Measurements from ENCODE around the gene GUCY2D. TPM values are rescaled to one million over a fixed set of nuclear protein-coding genes. Genes with fewer than 3 reads are reported as not detected.

Gene GUCY2D
- total and polyA plus RNA-seq, 2 experiments from 2014 or later: 0.07 to 0.08 TPM

DNA sequence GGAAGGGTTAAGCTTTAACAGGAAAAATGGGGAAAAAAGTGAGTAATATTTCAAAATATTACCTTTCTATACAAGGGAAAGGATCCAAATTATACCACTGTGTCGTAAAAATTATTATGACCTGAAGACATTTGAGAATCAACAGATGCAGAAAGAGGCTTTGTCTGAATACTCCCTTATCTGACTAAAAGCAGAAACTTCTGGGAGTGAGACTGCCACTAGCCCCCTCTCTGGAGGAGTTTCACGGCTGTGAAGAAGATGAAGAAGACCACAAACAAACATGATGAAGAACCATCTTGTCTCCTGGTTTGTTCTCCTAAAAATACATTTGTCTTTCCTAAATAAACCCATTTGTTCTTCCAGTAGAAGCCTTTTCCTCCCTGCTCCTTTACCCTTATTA lies 41.0 kb upstream of the GUCY2D start (continued):
- TF ChIP-seq ZNF114 (CRISPR knock-in tag; IDR thresholded peaks at IDR 0.05): no peak
- no peak for TF ChIP-seq EZH2 (IDR thresholded peaks at IDR 0.05; ENCODE audit: low read depth, unreplicated experiment)
- no peak for TF ChIP-seq ZNF331 (CRISPR knock-in tag; IDR thresholded peaks at IDR 0.05; ENCODE audit: low read depth)

DNA sequence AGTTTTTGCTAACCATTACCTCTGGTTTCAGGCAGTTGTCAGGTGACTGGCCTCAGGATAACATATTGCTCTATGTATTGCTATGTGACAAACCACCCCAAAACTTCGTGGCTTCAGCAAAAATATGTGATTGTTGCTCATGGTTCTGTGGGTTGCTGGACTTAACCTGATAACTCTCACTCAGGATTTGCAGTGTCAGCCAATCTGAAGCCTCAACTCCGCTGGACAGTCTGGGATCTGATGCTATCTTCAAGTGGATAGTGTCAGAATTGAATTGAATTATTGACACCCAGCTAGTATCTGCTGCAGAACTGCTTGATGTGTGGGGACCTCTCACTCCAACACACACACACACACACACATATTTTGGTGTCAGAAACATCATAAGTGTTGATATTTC lies 34.7 kb upstream of the GUCY2D start:
- no peaks in the 10 kb centered on the region for H3K9me3 Mint-ChIP-seq
- 0 out of 2 replicates have a peak overlapping the region, but pooled peaks have one; percentile 43 for H2AFZ ChIP-seq
- peaks cover 9% of the 10 kb centered on the region for H3K27me3 Mint-ChIP-seq (ENCODE audit: insufficient read depth, low read depth, poor library complexity)
- H3K4me1 Mint-ChIP-seq: peaks cover 4% of the 10 kb centered on the region; the same call in 1 of the 3 replicates
- H3K9me2 ChIP-seq (ENCODE audit: insufficient read depth): no peaks in the 10 kb centered on the region
- no peaks in the 10 kb centered on the region for H3K79me2 ChIP-seq (replicated peaks; ENCODE audit: insufficient read depth)
- no peak for ATAC-seq
- H4K20me1 ChIP-seq (replicated peaks; ENCODE audit: insufficient read depth): no peaks in the 10 kb centered on the region
- H3K4me2 ChIP-seq: no peak overlapping the region
- no peak overlapping the region for H3K4me3 Mint-ChIP-seq
- H3K27ac ChIP-seq (ENCODE audit: low read depth): no peak overlapping the region
- H3K4me3 ChIP-seq: no peak overlapping the region
- no peaks in the 10 kb centered on the region for H3K27me3 ChIP-seq (ENCODE audit: insufficient read depth)
- H3F3A ChIP-seq (replicated peaks; ENCODE audit: low read depth): no peaks in the 10 kb centered on the region
- H3K4me1 ChIP-seq (ENCODE audit: insufficient read depth): peaks cover 4% of the 10 kb centered on the region; the same call in 1 of the 2 replicates
- H3K36me3 ChIP-seq (ENCODE audit: insufficient read depth): no peaks in the 10 kb centered on the region
- no peaks in the 10 kb centered on the region for H3K36me3 Mint-ChIP-seq (ENCODE audit: low read depth)
- TF ChIP-seq, protein P1, sequence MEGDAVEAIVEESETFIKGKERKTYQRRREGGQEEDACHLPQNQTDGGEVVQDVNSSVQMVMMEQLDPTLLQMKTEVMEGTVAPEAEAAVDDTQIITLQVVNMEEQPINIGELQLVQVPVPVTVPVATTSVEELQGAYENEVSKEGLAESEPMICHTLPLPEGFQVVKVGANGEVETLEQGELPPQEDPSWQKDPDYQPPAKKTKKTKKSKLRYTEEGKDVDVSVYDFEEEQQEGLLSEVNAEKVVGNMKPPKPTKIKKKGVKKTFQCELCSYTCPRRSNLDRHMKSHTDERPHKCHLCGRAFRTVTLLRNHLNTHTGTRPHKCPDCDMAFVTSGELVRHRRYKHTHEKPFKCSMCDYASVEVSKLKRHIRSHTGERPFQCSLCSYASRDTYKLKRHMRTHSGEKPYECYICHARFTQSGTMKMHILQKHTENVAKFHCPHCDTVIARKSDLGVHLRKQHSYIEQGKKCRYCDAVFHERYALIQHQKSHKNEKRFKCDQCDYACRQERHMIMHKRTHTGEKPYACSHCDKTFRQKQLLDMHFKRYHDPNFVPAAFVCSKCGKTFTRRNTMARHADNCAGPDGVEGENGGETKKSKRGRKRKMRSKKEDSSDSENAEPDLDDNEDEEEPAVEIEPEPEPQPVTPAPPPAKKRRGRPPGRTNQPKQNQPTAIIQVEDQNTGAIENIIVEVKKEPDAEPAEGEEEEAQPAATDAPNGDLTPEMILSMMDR (conservative IDR thresholded peaks at IDR 0.05; ENCODE audit: low read depth in 2 of 2): no peak
- TF ChIP-seq STAT1 (IDR thresholded peaks at IDR 0.05; ENCODE audit: unreplicated experiment) (no peak), NANOG (IDR thresholded peaks at IDR 0.05; ENCODE audit: borderline replicate concordance) (no peak), ZNF331 (CRISPR knock-in tag; IDR thresholded peaks at IDR 0.05; ENCODE audit: low read depth) (no peak), POLR2AphosphoS5 (IDR thresholded peaks at IDR 0.05; ENCODE audit: low read depth) (no peak), CREB1 (CRISPR knock-in tag; IDR thresholded peaks at IDR 0.05; ENCODE audit: low read depth) (no peak)
- no peak for DNase-seq (ENCODE audit: low spot score)
- no peak overlapping the region for H3K27ac Mint-ChIP-seq

- Histone ChIP-seq H3K36me3 (ENCODE audit: insufficient read depth) (no peaks in the 10 kb centered on the region), H3F3A (replicated peaks; ENCODE audit: low read depth) (no peaks in the 10 kb centered on the region), H3K9me2 (ENCODE audit: insufficient read depth) (no peaks in the 10 kb centered on the region), H3K27me3 (ENCODE audit: insufficient read depth) (no peaks in the 10 kb centered on the region), H3K27ac (ENCODE audit: low read depth) (no peak overlapping the region), H3K79me2 (replicated peaks; ENCODE audit: insufficient read depth) (no peaks in the 10 kb centered on the region), H4K20me1 (replicated peaks; ENCODE audit: insufficient read depth) (no peaks in the 10 kb centered on the region), H2AFZ (no peak overlapping the region), H3K4me2 (no peak overlapping the region), H3K4me1 (ENCODE audit: insufficient read depth) (peaks cover 4% of the 10 kb centered on the region; the same call in 1 of the 2 replicates), H3K4me3 (no peak overlapping the region)
- no peaks in the 10 kb centered on the region for H3K36me3 Mint-ChIP-seq (ENCODE audit: low read depth)
- ATAC-seq (no peak), DNase-seq (ENCODE audit: low spot score) (no peak)
- no peak overlapping the region for H3K4me3 Mint-ChIP-seq
- H3K27me3 Mint-ChIP-seq (ENCODE audit: insufficient read depth, low read depth, poor library complexity): peaks cover 9% of the 10 kb centered on the region
- peaks cover 6% of the 10 kb centered on the region for H3K9me3 Mint-ChIP-seq
- H3K4me1 Mint-ChIP-seq: peaks cover 4% of the 10 kb centered on the region; the same call in 1 of the 3 replicates
- H3K27ac Mint-ChIP-seq: no peak overlapping the region
- TF ChIP-seq POLR2AphosphoS5 (IDR thresholded peaks at IDR 0.05; ENCODE audit: low read depth) (no peak), ZNF114 (CRISPR knock-in tag; IDR thresholded peaks at IDR 0.05) (no peak), STAT1 (IDR thresholded peaks at IDR 0.05; ENCODE audit: unreplicated experiment) (no peak), NANOG (IDR thresholded peaks at IDR 0.05; ENCODE audit: borderline replicate concordance) (no peak), CREB1 (CRISPR knock-in tag; IDR thresholded peaks at IDR 0.05; ENCODE audit: low read depth) (no peak), JUNB (IDR thresholded peaks at IDR 0.05; ENCODE audit: unreplicated experiment) (no peak)
- TF ChIP-seq, protein P2, sequence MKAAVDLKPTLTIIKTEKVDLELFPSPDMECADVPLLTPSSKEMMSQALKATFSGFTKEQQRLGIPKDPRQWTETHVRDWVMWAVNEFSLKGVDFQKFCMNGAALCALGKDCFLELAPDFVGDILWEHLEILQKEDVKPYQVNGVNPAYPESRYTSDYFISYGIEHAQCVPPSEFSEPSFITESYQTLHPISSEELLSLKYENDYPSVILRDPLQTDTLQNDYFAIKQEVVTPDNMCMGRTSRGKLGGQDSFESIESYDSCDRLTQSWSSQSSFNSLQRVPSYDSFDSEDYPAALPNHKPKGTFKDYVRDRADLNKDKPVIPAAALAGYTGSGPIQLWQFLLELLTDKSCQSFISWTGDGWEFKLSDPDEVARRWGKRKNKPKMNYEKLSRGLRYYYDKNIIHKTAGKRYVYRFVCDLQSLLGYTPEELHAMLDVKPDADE (IDR thresholded peaks at IDR 0.05): no peak
- TF ChIP-seq, protein P3, sequence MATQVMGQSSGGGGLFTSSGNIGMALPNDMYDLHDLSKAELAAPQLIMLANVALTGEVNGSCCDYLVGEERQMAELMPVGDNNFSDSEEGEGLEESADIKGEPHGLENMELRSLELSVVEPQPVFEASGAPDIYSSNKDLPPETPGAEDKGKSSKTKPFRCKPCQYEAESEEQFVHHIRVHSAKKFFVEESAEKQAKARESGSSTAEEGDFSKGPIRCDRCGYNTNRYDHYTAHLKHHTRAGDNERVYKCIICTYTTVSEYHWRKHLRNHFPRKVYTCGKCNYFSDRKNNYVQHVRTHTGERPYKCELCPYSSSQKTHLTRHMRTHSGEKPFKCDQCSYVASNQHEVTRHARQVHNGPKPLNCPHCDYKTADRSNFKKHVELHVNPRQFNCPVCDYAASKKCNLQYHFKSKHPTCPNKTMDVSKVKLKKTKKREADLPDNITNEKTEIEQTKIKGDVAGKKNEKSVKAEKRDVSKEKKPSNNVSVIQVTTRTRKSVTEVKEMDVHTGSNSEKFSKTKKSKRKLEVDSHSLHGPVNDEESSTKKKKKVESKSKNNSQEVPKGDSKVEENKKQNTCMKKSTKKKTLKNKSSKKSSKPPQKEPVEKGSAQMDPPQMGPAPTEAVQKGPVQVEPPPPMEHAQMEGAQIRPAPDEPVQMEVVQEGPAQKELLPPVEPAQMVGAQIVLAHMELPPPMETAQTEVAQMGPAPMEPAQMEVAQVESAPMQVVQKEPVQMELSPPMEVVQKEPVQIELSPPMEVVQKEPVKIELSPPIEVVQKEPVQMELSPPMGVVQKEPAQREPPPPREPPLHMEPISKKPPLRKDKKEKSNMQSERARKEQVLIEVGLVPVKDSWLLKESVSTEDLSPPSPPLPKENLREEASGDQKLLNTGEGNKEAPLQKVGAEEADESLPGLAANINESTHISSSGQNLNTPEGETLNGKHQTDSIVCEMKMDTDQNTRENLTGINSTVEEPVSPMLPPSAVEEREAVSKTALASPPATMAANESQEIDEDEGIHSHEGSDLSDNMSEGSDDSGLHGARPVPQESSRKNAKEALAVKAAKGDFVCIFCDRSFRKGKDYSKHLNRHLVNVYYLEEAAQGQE (IDR thresholded peaks at IDR 0.05; ENCODE audit: unreplicated experiment): no peak
These were observed 33.0 kb upstream of the GUCY2D start for GRCh38 chr17:7969433-7969832.

All from GM23338 (cell line).